ENCODE data around the gene NUP42. TPM values are rescaled to one million over a fixed set of nuclear protein-coding genes. Genes with fewer than 3 reads are reported as not detected.

The NUP42 gene
- polyA plus RNA-seq, 6 donors from 2014 or later, result 26.8 to 61.8 (median 36.6) TPM

DNA sequence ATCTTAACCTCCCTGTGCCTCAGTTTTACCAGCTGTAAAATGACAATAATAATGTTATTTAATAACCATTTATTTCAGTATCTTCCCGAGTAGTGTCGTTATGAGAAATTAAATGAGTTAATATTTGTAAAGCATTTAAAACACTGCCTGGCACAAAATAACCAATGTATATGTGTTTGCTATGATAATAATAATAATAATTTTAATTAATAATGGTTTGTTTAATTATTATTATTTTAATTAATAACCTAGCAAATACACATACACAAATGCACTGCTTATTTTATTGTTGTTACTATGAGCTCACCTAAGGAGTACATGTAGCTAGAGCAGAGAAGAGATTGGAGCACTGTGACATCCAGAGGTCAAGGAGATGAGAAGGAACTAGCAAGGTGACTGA lies 46.6 kb downstream of the NUP42 start:
- no peak overlapping the region for H3K4me3 Mint-ChIP-seq
- H3K9me3 Mint-ChIP-seq, result peaks cover 0 to 10% (median 4%) of the 10 kb centered on the region in 7 donors
- H3K27me3 Mint-ChIP-seq, result peaks cover 8 to 12% (median 11%) of the 10 kb centered on the region in 3 donors
- DNase-seq (no peak), ATAC-seq (ENCODE audit: low read depth in 2 of 2) (no peak)
- H3K4me1 Mint-ChIP-seq, result peaks cover 0 to 4% (median 4%) of the 10 kb centered on the region in 3 donors
- H3K36me3 Mint-ChIP-seq, result peaks cover 0 to 8% of the 10 kb centered on the region in 2 donors
- H3K27ac Mint-ChIP-seq, result no peak overlapping the region

DNA sequence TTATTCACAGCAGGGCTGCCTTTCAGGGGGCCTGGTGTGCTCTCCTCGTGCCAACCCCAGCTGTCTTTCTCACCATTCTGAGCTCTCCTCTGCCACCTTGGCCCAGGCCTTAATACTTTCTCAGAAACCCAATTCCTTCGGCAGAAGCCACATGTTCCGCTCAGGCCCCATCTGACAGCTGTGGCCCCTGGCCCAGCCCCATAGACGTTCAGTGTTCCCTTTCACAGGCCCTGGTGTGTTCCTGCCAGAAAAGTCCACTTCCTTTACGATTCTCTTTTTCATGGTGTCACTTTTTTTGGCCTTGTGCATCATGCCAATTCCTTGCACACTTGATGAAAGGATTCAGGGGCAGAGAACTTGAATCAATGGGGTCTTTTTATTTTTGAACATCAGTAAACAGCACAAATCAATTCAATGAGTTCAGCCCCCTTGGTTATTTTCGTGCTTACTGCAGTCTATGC lies 48.8 kb downstream of the NUP42 start:
- DNase-seq (no peak), ATAC-seq (ENCODE audit: low read depth in 2 of 2) (no peak)
- no peaks in the 10 kb centered on the region for H3K4me1 Mint-ChIP-seq
- H3K36me3 Mint-ChIP-seq, result peaks cover 0 to 8% of the 10 kb centered on the region in 2 donors
- peaks cover 0 to 1% (median 0%) of the 10 kb centered on the region in 3 donors for H3K27me3 Mint-ChIP-seq
- peak overlapping the region in 1 of 8 donors; percentile 30 for H3K4me3 Mint-ChIP-seq
- H3K9me3 Mint-ChIP-seq, result peaks cover 0 to 10% (median 4%) of the 10 kb centered on the region in 7 donors
- H3K27ac Mint-ChIP-seq, result peak overlapping the region in 1 of 6 donors; percentile 52

DNA sequence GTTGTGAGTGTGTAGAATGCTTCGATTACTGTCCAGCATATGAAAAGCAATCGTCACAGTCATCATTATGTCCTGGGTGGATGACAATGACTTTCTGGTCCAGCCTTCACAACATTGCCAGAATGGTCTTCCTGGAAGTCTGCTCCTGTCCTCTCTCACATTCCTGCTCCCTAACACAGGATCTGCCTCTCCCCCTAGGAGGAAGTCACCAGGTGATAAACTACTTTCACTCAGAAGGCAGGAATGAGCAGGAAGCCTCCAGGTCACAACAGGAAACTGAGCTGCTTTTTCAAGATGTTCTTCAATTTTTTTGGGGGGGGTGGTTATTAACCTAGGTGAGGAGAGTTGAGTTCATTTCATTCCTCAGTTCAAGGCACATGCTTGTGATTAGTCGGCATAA lies 51.1 kb downstream of the NUP42 start:
- DNase-seq (no peak), ATAC-seq (ENCODE audit: low read depth in 2 of 2) (no peak)
- Mint-ChIP-seq H3K9me3 (peaks cover 0 to 10% (median 4%) of the 10 kb centered on the region in 7 donors), H3K27ac (no peak overlapping the region), H3K4me1 (no peaks in the 10 kb centered on the region), H3K36me3 (peaks cover 0 to 8% of the 10 kb centered on the region in 2 donors), H3K27me3 (no peaks in the 10 kb centered on the region), H3K4me3 (no peak overlapping the region)

DNA sequence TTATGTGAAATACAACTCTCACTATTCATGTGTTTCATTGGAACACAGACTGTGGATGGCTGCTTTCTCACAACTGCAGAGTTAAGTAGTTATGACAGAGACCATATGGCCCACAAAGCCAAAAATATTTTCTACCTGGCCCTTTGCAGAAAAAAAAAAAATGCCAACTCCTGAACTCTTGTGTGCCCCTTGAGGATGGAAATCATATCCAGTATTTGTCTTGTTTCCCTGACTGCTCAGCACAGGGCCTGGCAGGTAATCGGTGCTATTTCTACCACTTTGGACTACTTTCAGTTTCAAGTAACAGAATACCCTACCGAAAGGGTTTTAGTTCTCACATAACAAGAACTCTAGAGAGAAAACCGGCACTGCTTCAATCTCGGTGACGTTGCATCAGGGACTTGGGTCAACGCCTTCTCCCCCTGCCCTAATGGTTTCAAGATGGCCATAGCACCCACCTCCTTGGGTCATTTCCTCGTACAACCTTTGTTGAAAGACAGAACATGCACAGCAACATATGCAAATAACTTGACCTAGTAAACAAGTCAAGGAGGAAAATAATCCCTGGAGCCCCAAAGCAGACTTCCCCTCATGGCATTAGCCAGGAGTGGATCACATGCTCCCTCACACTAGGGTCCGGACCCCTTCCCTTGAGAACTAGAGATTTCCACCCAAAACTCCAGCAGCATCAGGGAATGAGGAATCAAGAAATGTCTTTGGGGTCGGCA lies 52.9 kb downstream of the NUP42 start:
- Mint-ChIP-seq H3K9me3 (no peaks in the 10 kb centered on the region), H3K4me3 (no peak overlapping the region), H3K27me3 (no peaks in the 10 kb centered on the region), H3K27ac (no peak overlapping the region), H3K4me1 (no peaks in the 10 kb centered on the region), H3K36me3 (no peaks in the 10 kb centered on the region)
- ATAC-seq (ENCODE audit: low read depth in 2 of 2) (no peak), DNase-seq (no peak)

DNA sequence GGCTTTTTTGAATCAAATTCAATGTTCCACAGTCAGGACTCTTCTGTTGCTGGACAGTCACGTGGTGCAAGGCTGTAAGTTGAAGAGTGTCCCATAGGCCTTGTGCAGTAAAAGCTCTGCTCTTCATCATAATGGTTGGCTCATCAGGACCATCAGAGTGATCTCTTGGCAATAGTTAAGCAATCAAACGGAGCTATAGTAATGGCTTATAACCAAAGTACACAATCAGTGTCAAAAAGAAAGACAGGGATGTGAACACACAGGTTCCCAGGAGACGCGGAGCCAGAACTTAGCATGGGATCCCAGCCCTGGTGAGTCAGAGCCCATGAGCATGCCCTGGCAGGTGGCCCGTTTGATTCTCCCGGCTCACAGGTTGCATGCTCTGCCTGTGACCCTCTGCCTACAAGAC lies 54.0 kb downstream of the NUP42 start:
- Mint-ChIP-seq H3K4me1 (no peaks in the 10 kb centered on the region), H3K4me3 (no peak overlapping the region), H3K27me3 (no peaks in the 10 kb centered on the region), H3K9me3 (no peaks in the 10 kb centered on the region), H3K27ac (no peak overlapping the region), H3K36me3 (no peaks in the 10 kb centered on the region)
- no peak for ATAC-seq (ENCODE audit: low read depth in 2 of 2)
- DNase-seq, result no peak

DNA sequence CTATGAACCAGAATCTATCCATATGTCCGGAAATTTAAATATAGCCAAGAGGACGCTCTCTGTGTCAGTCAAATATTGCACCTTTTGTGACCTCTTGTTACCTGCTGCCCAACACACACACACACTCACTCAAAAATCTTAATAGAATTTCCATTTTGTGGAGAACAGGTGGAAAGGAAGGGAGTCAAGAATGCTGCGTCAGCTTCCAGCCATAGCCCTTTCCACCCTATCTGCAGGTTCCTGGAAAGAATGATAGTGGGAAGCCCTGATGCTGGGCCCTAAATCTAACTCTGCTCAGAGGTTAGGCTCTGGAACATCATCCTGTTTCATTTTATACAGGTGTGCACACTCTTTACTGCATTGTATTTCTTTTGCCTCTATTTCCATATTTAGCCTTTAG lies 55.2 kb downstream of the NUP42 start:
- H3K27me3 Mint-ChIP-seq, result peaks cover 0 to under 1% (median 0%) of the 10 kb centered on the region in 3 donors
- H3K9me3 Mint-ChIP-seq, result no peaks in the 10 kb centered on the region
- H3K36me3 Mint-ChIP-seq, result no peaks in the 10 kb centered on the region
- no peak for DNase-seq
- H3K4me3 Mint-ChIP-seq, result no peak overlapping the region
- no peak for ATAC-seq (ENCODE audit: low read depth in 2 of 2)
- no peak overlapping the region for H3K27ac Mint-ChIP-seq
- no peaks in the 10 kb centered on the region for H3K4me1 Mint-ChIP-seq

DNA sequence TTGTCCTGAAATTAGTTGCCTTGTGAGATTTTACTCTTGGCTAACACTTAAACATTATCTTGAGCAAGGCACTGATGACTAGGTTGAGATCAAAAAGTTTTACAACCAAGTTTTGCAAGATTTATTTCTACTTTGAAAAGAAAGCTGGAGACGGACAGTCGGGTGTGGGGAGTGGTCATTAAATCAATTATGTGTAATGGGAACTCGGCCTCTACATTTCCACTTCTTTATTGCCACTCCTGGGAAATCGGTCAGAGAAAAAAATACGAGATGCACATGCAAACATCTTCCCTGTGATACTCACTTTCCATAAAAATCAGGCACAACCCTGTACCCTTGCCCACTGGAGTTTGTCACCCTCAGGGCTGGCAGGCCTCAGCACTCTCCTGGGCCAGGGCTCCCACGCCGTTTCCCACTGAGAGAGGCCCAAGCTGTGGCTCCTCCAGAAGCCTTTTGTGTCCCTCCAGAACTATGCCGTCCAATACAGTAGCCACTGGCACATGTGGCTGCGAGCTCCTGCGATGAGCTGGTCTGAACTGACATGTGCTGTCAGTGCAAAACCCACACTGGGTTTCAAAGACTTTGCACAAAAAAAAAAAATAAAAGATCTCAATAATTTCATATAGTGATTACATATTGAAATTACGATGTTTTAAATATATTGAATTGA lies 57.3 kb downstream of the NUP42 start:
- Mint-ChIP-seq H3K36me3 (no peaks in the 10 kb centered on the region), H3K4me3 (no peak overlapping the region), H3K9me3 (no peaks in the 10 kb centered on the region), H3K27me3 (peaks cover 11 to 15% (median 13%) of the 10 kb centered on the region in 3 donors), H3K4me1 (no peaks in the 10 kb centered on the region), H3K27ac (no peak overlapping the region)
- no peak for ATAC-seq (ENCODE audit: low read depth in 2 of 2)
- no peak for DNase-seq

DNA sequence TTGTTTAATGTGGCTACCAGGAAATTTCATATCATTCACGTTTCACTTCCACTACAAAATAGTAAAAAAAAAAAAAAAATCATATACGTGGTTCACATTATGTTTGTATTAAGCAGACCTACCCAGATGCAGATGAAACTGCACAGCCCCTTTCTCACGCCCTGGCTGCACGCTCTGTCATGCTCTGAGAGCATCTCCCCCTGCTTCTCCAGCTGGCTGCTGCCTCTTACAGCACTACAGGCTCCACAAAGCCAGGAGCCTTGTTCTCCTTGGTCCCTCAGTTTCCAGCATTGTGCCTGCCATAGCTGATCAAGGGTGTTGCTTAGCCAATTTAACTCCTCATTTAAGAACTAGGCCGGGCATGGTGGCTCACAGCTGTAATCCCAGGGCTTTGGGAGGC lies 57.9 kb downstream of the NUP42 start:
- Mint-ChIP-seq H3K4me3 (no peak overlapping the region), H3K27ac (no peak overlapping the region), H3K9me3 (no peaks in the 10 kb centered on the region), H3K27me3 (peaks cover 11 to 20% (median 18%) of the 10 kb centered on the region in 3 donors), H3K4me1 (no peaks in the 10 kb centered on the region), H3K36me3 (no peaks in the 10 kb centered on the region)
- ATAC-seq (ENCODE audit: low read depth in 2 of 2) (no peak), DNase-seq (no peak)

DNA sequence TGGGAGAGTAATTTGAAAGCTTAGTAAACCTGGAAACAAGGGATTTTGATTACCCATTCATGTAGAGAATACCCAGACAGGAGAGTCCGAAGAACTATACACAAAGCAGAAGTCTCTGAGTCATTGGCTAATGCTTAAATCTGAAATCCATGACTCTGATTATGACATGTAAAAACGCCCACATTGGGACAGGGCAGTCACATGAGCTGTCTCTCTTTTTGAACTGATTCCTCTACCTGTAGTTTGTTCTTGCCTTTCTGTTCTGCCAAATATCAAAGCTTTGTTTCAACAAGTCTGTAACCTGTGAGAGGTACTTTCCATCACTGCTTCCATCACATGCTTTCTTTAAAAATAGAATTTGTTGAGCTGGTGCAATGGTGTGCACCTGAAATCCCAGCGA lies 60.5 kb downstream of the NUP42 start:
- Mint-ChIP-seq H3K36me3 (no peaks in the 10 kb centered on the region), H3K4me1 (no peaks in the 10 kb centered on the region), H3K27ac (no peak overlapping the region), H3K4me3 (no peak overlapping the region), H3K9me3 (no peaks in the 10 kb centered on the region), H3K27me3 (peaks cover 24 to 39% (median 38%) of the 10 kb centered on the region in 3 donors)
- DNase-seq (no peak), ATAC-seq (ENCODE audit: low read depth in 2 of 2) (no peak)

DNA sequence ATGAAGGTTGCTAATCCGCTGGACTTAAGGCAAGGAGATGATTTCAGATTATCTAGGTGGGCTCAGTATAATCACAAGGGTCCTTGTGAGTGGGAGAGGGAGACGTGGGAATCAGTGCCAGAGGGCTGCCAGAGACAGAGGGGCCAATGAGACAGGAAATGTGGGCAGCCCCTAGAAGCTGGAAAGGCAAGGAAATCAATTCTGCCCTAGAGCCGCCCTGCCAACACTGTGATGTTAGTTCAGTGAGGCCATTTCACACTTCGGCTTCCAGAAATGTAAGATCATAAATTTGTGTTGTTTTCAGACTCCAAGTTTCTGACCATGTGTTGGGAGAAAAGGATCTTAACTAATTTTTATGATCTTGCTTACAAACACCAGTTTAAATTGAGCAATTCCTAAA lies 61.1 kb downstream of the NUP42 start:
- ATAC-seq (ENCODE audit: low read depth in 2 of 2), result no peak
- Mint-ChIP-seq H3K9me3 (peaks cover 0 to under 1% (median 0%) of the 10 kb centered on the region in 7 donors), H3K27me3 (peaks cover 26 to 45% (median 41%) of the 10 kb centered on the region in 3 donors), H3K27ac (peak overlapping the region in 1 of 6 donors; percentile 43), H3K36me3 (no peaks in the 10 kb centered on the region), H3K4me3 (no peak overlapping the region), H3K4me1 (peaks cover 2 to 3% (median 3%) of the 10 kb centered on the region in 3 donors)
- DNase-seq, result no peak

DNA sequence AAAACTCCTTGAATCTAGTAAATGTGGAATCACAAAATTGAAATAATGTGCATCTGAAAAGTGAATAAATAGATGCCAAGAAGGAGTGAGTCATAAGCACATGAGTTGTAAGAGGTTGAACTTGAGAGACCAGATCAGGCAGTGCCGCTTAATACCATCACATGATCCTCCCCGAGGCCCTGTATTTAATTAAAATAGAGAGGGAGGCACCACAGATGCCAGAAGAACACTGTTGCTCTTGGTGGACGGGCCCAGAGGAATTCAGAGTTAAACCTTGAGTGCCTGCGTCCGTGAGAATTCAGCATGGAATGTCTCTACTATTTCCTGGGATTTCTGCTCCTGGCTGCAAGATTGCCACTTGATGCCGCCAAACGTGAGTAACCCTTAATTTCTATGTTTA lies 64.7 kb downstream of the NUP42 start, which contains the start of gene GPNMB:
Gene GPNMB (plus strand): TSS at position 221 of the 400 bp plus-strand sequence. CDS start 83 bp downstream, at position 304.
- peaks cover 5 to 16% (median 7%) of the 10 kb centered on the region in 3 donors for H3K4me1 Mint-ChIP-seq
- peak within 1 kb of the TSS in 6 of 8 donors; percentile 21 to 75 (median 54) for H3K4me3 Mint-ChIP-seq
- DNase-seq (no peak), ATAC-seq (ENCODE audit: low read depth in 2 of 2) (no peak)
- H3K9me3 Mint-ChIP-seq, result peaks cover 1 to 16% (median 5%) of the 10 kb centered on the region in 7 donors
- peaks cover 6 to 8% of the 10 kb centered on the region in 2 donors for H3K36me3 Mint-ChIP-seq
- no peak within 1 kb of the TSS for H3K27ac Mint-ChIP-seq
- H3K27me3 Mint-ChIP-seq, result peaks cover 54 to 76% (median 71%) of the 10 kb centered on the region in 3 donors

DNA sequence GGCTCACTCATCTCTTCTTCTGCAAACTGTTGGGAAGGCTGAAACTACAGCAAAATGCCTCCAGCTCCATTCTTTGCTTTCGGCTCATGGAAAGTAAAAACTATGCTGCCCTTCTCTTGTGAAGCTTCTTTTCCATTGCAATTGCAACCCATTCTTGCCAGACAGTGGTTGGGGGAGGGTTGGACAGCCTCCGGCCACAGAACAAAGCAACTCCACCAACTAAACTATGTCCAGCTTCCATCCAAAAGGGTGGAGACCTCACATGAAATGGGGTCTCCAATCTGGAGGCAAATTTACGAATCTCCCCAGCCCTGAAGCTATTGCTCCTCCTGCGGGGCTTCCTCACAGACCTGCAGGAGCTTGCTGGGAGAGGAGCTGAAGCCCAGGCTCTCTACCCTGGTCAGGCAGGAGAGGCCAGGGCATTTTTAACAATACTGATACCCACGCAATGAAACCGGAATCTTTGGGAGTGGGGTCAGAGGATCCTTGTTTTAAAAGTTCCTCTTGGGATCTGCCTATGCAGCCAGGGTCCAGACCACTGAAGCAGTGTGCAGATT lies 65.3 kb downstream of the NUP42 start:
- no peak for ATAC-seq (ENCODE audit: low read depth in 2 of 2)
- H3K4me1 Mint-ChIP-seq, result peaks cover 5 to 16% (median 7%) of the 10 kb centered on the region in 3 donors
- peaks cover 59 to 82% (median 77%) of the 10 kb centered on the region in 3 donors for H3K27me3 Mint-ChIP-seq
- peak overlapping the region in 4 of 8 donors; percentile 15 to 56 (median 36) for H3K4me3 Mint-ChIP-seq
- peaks cover 10 to 14% of the 10 kb centered on the region in 2 donors for H3K36me3 Mint-ChIP-seq
- DNase-seq, result no peak
- no peak overlapping the region for H3K27ac Mint-ChIP-seq
- H3K9me3 Mint-ChIP-seq, result peaks cover 6 to 22% (median 11%) of the 10 kb centered on the region in 7 donors

DNA sequence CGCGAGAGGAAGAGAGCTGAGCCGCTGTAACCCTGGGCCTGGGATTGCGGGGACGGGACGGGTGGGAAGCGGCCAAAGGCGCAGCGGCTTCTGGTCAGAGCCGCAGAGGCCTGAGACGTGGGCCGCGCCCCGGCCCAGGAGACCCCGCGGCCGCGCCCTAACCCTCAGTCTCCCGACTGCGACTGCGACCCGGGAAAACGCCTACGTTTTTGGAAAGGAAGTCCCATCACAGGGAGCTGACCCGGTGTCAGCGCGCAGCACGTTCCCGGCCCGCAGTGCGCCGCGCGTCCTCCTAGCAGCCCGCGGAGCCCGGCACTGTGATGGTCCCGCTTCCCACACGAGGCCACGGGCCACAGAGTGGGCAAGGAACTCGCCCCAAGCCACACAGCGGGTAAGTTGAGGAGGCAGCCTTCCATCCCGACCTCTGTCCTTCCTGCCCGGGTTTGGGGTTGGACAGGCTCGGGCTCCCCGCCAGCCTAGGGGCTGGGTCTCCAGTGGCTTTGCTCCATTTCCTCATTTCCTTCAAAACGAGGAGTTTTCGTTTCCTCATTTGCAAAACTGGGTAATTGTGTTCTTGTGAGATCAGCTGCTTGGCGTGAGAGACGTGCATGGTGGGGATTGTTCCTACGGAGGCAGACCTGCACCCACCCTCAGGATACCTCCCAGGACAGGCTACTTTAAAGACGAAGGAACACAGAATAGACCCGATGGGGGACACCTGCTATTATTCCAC lies 65.9 kb downstream of the NUP42 start:
- peak overlapping the region; percentile 40 to 81 (median 65) for H3K4me3 Mint-ChIP-seq
- H3K27ac Mint-ChIP-seq, result no peak overlapping the region
- H3K9me3 Mint-ChIP-seq, result peaks cover 9 to 28% (median 14%) of the 10 kb centered on the region in 7 donors
- H3K27me3 Mint-ChIP-seq, result peaks cover 58 to 85% (median 79%) of the 10 kb centered on the region in 3 donors
- H3K4me1 Mint-ChIP-seq, result peaks cover 5 to 16% (median 7%) of the 10 kb centered on the region in 3 donors
- ATAC-seq (ENCODE audit: low read depth in 2 of 2) (peak; percentile 77 to 88), DNase-seq (peak; percentile 23)
- peaks cover 10 to 16% of the 10 kb centered on the region in 2 donors for H3K36me3 Mint-ChIP-seq

Data from naive B cell (primary cell).